HG03196 (cell line): ENCODE data around the gene SCNN1B.
"Not testable (repeated sequence)": the region's sequence is repeated elsewhere in the genome, so short reads cannot be mapped to it uniquely, and the experiment has no call there.

ENCODE experiments used
- ATAC-seq: cut with Tn5 transposase; IDR thresholded peaks from one replicate; pipeline ENCODE4 v1.9.1; 2021; ENCODE audit not compliant: unreplicated experiment

Gene SCNN1B

GRCh38 chr16:23378921-23379320 lies 76.8 kb downstream of the SCNN1B start:
- ATAC-seq: no peak

- ATAC-seq: no peak
Measured at GRCh38 chr16:23379707-23380106, 77.6 kb downstream of the SCNN1B start.

GRCh38 chr16:23380501-23380951 lies 78.4 kb downstream of the SCNN1B start:
- no peak for ATAC-seq

- not testable (repeated sequence) for ATAC-seq
Measured at GRCh38 chr16:23381702-23382101, 79.6 kb downstream of the SCNN1B start.

GRCh38 chr16:23382279-23382678 lies 80.2 kb downstream of the SCNN1B start:
- no peak for ATAC-seq

GRCh38 chr16:23383881-23384280 lies 81.8 kb downstream of the SCNN1B start:
- no peak for ATAC-seq

- ATAC-seq: no peak
Measured at GRCh38 chr16:23384878-23385277, 82.8 kb downstream of the SCNN1B start.

GRCh38 chr16:23385441-23385840 lies 83.3 kb downstream of the SCNN1B start:
- no peak for ATAC-seq

- ATAC-seq: no peak
Measured at GRCh38 chr16:23387666-23388065, 85.6 kb downstream of the SCNN1B start.

GRCh38 chr16:23388786-23389185 lies 86.7 kb downstream of the SCNN1B start:
- ATAC-seq: no peak

GRCh38 chr16:23389201-23389600 lies 87.1 kb downstream of the SCNN1B start:
- no peak for ATAC-seq

GRCh38 chr16:23389936-23390335 lies 87.8 kb downstream of the SCNN1B start:
- not testable (repeated sequence) for ATAC-seq

GRCh38 chr16:23391381-23392222 lies 89.5 kb downstream of the SCNN1B start:
- ATAC-seq: no peak

- no peak for ATAC-seq
Measured at GRCh38 chr16:23392223-23392600, 90.1 kb downstream of the SCNN1B start.

- ATAC-seq: no peak
Measured at GRCh38 chr16:23394141-23394831, 92.2 kb downstream of the SCNN1B start.

GRCh38 chr16:23395732-23396131 lies 93.6 kb downstream of the SCNN1B start:
- no peak for ATAC-seq

- ATAC-seq: no peak
Measured at GRCh38 chr16:23397464-23397863, 95.4 kb downstream of the SCNN1B start.

- ATAC-seq: no peak
Measured at GRCh38 chr16:23398987-23399805, 97.1 kb downstream of the SCNN1B start.

GRCh38 chr16:23400447-23400846 lies 98.3 kb downstream of the SCNN1B start:
- ATAC-seq: not testable (repeated sequence)

- no peak for ATAC-seq
Measured at GRCh38 chr16:23401139-23401538, 99.0 kb downstream of the SCNN1B start.

- no peak for ATAC-seq
Measured at GRCh38 chr16:23402100-23402499, 100.0 kb downstream of the SCNN1B start.
